ENCODE results near the gene RALBP1.

Gene RALBP1

DNA sequence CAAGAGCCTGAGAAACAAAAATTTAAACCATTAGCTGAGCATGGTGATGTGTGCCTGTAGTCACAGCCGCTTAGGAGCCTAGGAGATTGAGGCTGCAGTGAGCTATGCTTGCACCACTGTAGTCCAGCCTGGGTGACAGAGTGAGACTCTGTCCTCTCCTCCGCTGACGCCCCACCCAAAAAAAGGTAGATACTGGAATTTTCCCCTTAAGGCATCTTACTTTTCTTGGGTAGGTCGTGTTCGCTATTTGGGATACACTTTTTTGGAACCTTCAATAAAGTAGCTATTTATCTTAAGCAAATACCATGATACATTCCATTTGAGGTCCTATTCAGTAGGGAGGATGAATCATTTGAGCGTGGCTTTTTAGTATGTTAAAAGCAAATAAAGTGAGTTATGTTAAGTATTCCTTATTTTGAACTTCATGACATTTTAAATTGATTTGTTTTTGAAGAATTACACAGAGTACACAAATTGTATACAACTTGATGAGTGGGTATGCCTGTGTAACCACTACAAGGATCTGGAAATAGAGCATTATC lies 38.7 kb downstream of the RALBP1 start:
- no peak for DNase-seq

GRCh38 chr18:9516437-9517064 lies 41.2 kb downstream of the RALBP1 start:
- no peak for DNase-seq

DNA sequence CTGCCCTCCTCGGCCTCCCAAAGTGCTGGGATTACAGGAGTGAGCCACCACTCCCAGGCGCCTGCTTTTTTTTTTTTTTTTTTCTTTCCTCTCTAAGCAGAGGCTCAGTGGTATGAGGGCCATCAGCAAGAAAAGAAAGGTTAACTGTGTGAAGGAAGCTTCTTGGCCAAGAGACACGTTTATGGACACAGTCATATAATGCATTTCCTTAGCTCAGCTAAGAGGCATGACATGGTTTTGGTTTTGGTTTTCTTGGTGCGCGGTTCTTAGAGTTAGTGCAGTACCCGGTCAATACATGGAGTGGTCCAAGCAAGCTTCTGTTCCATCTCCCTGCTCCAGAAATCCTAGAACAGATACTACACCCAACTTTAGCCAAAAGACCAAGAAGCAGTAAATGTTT lies 42.6 kb downstream of the RALBP1 start:
- no peak for DNase-seq

GRCh38 chr18:9519399-9519798 lies 44.1 kb downstream of the RALBP1 start:
- no peak for DNase-seq

GRCh38 chr18:9520666-9521065 lies 45.4 kb downstream of the RALBP1 start:
- DNase-seq: no peak

GRCh38 chr18:9521770-9522169 lies 46.5 kb downstream of the RALBP1 start:
- DNase-seq: no peak

DNA sequence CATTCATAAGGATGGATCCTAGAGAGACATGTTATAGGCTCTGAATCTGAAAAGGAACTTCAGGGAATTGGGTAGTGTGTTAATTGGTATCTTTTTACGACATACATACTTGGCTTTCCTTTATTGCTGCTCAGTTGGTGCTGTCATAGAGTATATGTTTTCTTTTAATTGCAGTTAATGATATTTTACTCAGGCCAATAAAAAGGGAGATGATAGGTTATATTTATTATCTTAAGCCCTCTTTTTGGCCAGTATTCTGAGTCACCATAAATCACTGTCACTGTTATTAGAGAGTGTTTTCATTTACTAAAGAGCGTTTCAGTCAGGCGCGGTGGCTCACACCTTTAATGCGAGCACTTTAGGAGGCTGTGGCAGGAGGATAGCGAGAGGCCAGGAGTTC lies 47.6 kb downstream of the RALBP1 start:
- DNase-seq: no peak

GRCh38 chr18:9526458-9526857 lies 51.1 kb downstream of the RALBP1 start:
- no peak for DNase-seq

DNA sequence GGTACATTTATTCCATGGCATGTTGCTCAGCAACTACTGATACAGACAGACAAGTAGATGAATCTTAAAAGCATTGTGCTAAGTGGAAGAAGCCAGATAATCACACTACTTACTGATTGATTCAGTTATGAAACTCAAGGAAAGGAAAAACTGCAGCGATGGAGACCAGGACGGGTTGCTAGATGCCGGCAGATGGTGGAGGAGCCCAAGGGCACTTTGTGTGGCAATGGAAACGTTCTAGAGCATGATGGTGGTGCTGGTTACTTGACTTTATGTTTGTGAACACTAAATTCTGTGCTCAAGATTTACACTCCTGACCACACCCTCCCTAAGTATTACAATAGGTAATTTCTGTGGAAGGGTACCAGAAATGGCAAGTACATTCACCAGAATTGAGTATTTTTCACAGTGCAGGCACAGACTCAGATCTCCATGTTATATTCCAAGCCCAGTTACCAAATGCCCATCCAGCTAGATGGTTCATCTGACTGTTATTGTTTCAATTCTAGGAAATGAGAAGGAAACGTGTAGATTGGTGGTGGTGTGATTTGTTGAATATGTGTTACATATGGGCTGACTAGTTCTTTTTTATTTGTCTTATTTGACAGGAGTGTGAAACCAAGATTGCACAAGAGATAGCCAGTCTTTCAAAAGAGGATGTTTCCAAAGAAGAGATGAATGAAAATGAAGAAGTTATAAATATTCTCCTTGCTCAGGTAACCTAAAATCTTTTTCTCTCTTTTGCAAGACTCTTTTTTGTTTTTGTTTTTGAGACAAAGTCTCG lies 55.1 kb downstream of the RALBP1 start:
- DNase-seq: no peak

GRCh38 chr18:9531791-9532410 lies 56.6 kb downstream of the RALBP1 start:
- no peak for DNase-seq

DNA sequence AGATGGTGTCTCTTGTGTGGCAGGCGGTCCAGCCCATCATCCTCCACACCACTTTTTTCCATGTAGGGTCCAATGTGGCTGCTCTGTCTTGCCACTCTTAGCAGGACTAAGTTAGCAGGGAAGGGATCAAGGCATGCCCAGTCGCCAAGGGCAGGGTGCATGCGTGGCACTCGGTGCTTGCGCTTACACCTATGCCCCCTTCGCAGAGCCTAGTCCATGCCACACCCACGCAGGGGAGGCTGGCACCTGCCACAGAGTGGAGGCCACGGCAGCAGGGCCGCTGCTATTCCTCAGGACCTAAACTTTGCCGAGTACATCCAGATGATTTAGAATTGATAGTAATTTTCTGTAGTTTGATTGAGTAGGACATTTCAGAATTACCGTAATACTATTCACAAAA lies 59.5 kb downstream of the RALBP1 start:
- no peak for DNase-seq

- no peak for DNase-seq
Observed at GRCh38 chr18:9535430-9535991, 60.2 kb downstream of the RALBP1 start.

- no peak for DNase-seq
Observed at GRCh38 chr18:9536354-9537152, 61.2 kb downstream of the RALBP1 start.

- DNase-seq: no peak
Observed at GRCh38 chr18:9537677-9538076, 62.4 kb downstream of the RALBP1 start.

DNA sequence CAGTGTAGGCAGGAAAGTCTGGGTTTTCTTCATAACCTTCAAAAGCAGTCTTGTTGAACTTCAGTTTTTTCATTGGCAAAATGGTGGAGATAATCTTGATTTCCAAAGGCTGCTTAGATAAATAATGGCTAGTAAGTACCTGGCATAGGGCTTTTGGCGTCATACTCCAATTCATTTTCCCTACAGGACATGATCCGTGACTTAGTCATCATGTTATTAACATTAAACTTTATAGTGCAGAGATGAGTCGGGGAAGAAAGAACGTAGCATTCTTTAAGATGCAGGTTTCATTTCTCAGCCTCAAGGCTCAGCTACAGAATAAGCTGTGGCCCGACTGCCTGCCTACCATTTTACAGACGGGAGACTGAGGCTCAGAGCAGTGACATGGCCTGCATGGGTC lies 64.0 kb downstream of the RALBP1 start:
- DNase-seq: no peak

DNA sequence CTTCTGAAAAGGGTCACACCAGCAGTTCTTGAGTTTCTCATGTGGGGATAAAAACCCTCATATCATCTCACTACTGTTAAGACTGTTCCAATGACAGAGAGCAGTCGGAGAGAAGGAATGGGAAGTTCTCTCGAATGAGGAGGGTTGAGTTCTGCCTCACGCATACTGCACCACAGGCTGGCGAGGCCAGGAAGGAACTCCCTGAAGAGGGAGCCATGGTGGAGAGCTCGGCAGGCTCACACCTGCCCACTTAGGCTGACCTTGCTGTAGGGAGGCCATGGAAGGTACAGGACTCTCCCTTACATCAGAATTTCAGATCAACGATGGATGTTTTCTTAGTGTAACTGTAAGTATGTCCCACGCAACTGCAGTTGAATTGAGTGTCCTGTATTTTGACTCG lies 64.6 kb downstream of the RALBP1 start:
- no peak for DNase-seq

DNA sequence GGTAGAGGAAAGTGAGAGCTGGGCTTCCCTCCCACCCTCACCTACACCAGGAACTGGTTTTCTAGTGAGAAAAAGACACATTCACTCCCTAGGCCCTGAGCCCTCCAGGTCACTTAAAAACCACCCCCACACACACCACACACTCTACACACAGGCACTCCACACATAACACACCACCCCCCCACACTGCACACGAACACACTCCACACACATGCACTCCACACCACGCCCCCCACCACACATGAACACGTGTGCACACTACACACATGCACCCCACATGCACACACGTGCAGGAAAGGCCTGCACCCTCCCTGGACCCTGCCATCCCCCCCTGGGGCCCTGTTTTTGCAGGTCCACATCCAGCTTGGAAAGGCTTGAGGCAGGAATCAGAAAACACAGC lies 67.6 kb downstream of the RALBP1 start:
- no peak for DNase-seq

DNA sequence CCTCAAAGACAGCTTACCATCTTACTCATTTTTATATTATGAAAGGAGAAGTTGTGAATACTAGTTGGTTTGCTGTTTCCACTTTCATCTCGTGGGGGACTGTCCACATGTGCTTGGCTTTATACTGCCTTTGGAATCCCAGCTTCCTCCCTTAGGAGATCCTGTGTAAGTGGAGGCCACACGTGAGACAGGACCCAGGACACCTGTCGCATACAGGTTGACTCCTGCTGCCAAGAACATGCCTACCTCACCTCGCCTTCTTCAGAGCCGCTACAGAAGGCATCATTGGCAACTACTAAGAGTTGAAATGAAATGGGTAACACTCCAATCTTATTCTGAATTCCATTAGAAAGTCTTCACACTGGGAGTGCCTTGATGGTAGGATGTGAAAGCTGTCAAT lies 69.7 kb downstream of the RALBP1 start:
- no peak for DNase-seq

- no peak for DNase-seq
Observed at GRCh38 chr18:9546468-9546867, 71.2 kb downstream of the RALBP1 start.

DNA sequence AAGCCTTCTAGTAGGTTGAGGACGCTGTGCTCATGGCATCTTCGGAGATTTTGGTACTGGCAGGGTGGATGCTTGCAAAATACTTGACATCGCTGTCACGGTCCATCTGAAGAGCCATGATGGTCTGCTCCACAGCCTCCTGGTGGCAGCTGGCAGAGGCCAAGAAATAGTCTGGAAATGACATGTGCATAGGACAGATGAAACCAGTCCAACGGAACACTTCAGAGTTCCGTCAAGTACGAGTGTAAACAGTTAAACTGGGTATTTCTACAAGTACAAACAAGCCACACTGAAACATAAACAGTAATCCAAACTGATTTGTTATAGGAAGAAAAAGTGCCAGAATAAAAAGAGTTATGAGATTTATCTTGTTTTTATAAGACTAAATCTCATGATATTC lies 72.5 kb downstream of the RALBP1 start:
- DNase-seq: no peak

DNA sequence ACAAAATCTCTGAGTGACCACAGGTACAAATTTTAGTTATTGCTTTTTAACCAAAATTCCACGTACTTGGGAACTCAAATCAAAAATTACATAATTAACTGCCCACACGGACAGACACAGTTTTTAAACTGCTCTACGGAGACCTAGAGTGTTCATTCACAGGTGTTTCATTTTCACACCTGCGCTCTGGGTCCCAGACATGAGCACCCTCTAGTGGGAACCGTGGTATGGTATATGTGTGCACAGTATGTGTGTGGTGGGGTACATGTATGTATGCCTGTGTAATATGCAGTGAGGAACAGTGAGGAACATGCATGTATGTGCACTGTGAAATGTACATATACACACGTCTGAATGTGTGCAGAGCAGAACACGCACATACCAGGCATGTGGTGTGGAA lies 74.1 kb downstream of the RALBP1 start:
- DNase-seq: no peak

DNA sequence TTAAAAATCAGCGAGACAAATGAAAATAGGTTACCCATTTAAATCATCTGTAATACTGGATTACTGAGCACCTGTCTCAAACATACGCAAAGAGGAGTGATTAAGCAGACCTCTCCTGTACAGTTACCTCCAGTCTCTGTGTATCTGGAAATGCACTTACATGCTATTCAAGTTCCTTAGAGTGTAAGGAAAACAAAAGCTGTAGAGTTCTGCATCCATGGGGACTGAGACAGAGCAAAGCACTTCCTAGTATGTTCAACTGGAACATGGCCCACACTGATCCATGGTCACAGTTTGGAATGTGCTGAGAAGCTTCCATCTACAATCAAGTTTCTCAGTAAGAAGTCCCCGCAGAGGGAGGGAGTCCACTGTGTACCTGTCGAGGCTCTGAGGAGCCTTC lies 75.1 kb downstream of the RALBP1 start:
- DNase-seq: no peak

DNA sequence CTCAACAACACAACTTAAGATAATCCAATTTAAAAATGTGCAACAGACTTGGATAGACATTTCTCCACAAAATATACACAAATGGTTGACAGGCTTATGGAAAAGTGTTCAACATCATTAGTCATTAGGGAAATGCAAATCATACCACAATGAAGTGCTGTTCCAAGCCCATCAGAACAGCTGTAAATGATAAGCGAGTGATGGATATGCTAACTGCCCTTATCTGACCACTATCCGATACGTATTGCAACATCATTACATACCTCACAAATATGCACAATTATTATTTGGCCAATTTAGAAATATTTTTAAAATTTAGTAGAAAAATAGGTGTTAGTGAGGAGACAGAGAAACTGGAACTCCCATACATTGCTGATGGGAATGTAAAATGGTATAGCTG lies 76.9 kb downstream of the RALBP1 start:
- no peak for DNase-seq

Measured in GOT3 (cell line).